ENCODE results near the gene MNT.

The MNT gene

GRCh38 chr17:2401426-2402221, 764 bp upstream of the MNT start:
- TF ChIP-seq CTCF (IDR thresholded peaks at IDR 0.05; ENCODE audit: control extremely low read depth, extremely low read depth, low read depth, missing control alignments): no peak
- POLR2A ChIA-PET: interaction anchor here (0.6 to 2.0 kb wide), 4 partner anchors 7 to 1025 kb away, joined by 3 to 16 read pairs (median 4); no protein-coding TSS in a partner anchor

DNA sequence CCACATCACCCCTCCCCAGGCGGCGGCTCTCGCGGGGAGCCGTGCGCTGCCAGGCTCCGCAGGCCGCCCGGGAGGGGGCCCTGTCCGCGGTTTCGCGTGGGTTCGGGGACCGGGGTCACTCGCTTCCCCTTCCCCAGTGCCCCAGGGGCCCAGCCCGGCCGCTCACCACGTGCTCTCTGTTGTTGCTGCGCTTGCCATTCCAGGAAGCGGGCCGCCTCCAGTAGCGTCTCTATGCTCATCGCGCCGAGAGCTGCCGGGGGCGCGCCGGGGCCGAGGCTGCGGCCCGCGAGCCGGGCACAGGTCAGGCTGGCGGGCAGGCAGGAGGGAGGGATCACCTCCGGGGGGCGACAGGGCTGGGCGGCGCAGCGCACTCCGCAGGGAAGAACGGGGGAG, 390 bp downstream of the MNT start:
- TF ChIP-seq CTCF (IDR thresholded peaks at IDR 0.05; ENCODE audit: control extremely low read depth, extremely low read depth, low read depth, missing control alignments): no peak
- ChIA-PET CTCF (interaction anchor here (6.9 to 11.6 kb wide), 2 partner anchors 16 to 18 kb away, joined by 37 to 75 read pairs; no protein-coding TSS in a partner anchor), POLR2A (no interaction called here)
- no peak for DNase-seq (ENCODE audit: extremely low spot score)

More at GRCh38 chr17:2401426-2402221, 764 bp upstream of the MNT start:
- peak; percentile 93 for DNase-seq (ENCODE audit: extremely low spot score)
- CTCF ChIA-PET: interaction anchor here (1.1 to 11.6 kb wide), 5 partner anchors 9 to 157 kb away, joined by 3 to 75 read pairs (median 4); no protein-coding TSS in a partner anchor

DNA sequence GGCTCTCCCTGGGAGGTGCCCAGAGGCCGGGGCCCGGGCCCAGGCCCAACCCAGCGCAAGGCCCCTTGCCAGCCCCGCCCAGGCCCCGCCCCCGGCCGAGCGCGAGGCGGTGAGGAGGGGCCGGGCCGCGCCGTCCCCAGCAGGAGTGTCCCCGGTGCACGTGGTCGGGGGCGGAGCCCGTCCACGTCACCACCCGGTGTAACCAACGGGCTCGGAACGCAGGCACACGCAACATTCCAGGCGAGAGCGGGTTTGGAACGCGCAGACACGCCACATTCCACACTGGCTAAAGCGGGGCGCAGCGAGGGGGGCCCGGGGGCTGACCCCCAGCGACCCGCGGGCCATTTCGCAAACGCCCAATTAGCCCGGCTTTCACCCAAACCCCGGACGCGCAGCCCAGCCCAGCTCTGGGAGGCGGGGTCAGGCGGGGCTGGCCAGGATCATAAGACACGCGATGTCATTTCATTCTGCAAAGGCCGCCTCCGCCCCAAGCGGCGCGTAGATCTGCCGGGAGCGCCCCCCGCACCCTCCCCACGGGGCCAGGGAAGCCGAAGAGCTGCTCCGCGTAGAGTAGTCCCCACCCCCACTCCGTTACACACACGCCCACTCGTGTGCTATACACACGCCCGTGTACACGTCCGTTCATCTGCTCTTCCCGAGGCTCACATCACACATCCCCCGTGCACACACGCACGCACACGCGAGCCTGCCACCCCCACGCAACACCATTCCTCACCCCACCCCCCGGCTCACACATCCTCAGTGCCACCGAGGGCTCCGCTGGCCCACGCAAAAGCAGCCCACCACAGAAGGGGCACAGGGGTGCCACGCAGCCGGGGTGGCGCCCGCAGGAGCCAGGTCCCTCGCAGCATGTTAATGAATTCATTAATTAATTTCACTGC, 1.0 kb downstream of the MNT start:
- no peak for TF ChIP-seq CTCF (IDR thresholded peaks at IDR 0.05; ENCODE audit: control extremely low read depth, extremely low read depth, low read depth, missing control alignments)
- POLR2A ChIA-PET: no interaction called here
- CTCF ChIA-PET: interaction anchor here (6.9 to 11.6 kb wide), 2 partner anchors 16 to 17 kb away, joined by 37 to 75 read pairs; no protein-coding TSS in a partner anchor

GRCh38 chr17:2398655-2399571, 1.9 kb downstream of the MNT start:
- CTCF ChIA-PET: interaction anchor here (1.8 to 11.6 kb wide), 3 partner anchors 16 to 17 kb away, joined by 7 to 75 read pairs (median 37); no protein-coding TSS in a partner anchor
- TF ChIP-seq CTCF (IDR thresholded peaks at IDR 0.05; ENCODE audit: control extremely low read depth, extremely low read depth, low read depth, missing control alignments): no peak
- DNase-seq (ENCODE audit: extremely low spot score): no peak
- POLR2A ChIA-PET: no interaction called here

More for the DNA sequence above, 1.0 kb downstream of the MNT start:
- DNase-seq (ENCODE audit: extremely low spot score): peak; percentile 93

- TF ChIP-seq CTCF (IDR thresholded peaks at IDR 0.05; ENCODE audit: control extremely low read depth, extremely low read depth, low read depth, missing control alignments): no peak
- POLR2A ChIA-PET: no interaction called here
- CTCF ChIA-PET: interaction anchor here (1.8 to 11.6 kb wide), 2 partner anchors 15 to 18 kb away, joined by 7 to 75 read pairs; no protein-coding TSS in a partner anchor
- DNase-seq (ENCODE audit: extremely low spot score): no peak
Observed at GRCh38 chr17:2398182-2398581, 2.7 kb downstream of the MNT start.

All from GM10248 (cell line).